NAMALWA (cell line): ENCODE measurements around the gene NKTR.
"Not testable (repeated sequence)": the region's sequence is repeated elsewhere in the genome, so short reads cannot be mapped to it uniquely, and the experiment has no call there.

Experiments
- DNase-seq: peaks from one replicate; pipeline ENCODE4 v3.0.0-alpha.2; 2015; ENCODE audit warnings: low spot score

The NKTR gene

GRCh38 chr3:42600111-42600957 is at the start of gene NKTR:
TSS of gene NKTR (plus strand) at chr3:42600686. CDS start at chr3:42601007, 321 bp downstream.
- peak; percentile 98 for DNase-seq

- no peak for DNase-seq
These were observed 47.7 kb upstream of the NKTR start for GRCh38 chr3:42552830-42553229.

- DNase-seq, result no peak
These were observed 44.3 kb upstream of the NKTR start for GRCh38 chr3:42556089-42556632.

GRCh38 chr3:42556817-42557216 is 43.7 kb upstream of the NKTR start:
- DNase-seq, result not testable (repeated sequence)

- DNase-seq, result peak; percentile 55
These were observed 42.6 kb upstream of the NKTR start for GRCh38 chr3:42557854-42558253.

- no peak for DNase-seq
These were observed 38.2 kb upstream of the NKTR start for GRCh38 chr3:42562047-42562907.

GRCh38 chr3:42569593-42570142 is 30.8 kb upstream of the NKTR start:
- no peak for DNase-seq

GRCh38 chr3:42572278-42572677 is 28.2 kb upstream of the NKTR start:
- peak; percentile 28 for DNase-seq

GRCh38 chr3:42575137-42575741 is 25.2 kb upstream of the NKTR start:
- no peak for DNase-seq

GRCh38 chr3:42578054-42578453 is 22.4 kb upstream of the NKTR start:
- no peak for DNase-seq

GRCh38 chr3:42579346-42579745 is 21.1 kb upstream of the NKTR start:
- not testable (repeated sequence) for DNase-seq

- DNase-seq, result no peak
These were observed 19.1 kb upstream of the NKTR start for GRCh38 chr3:42581400-42581708.

- DNase-seq, result peak; percentile 94
These were observed 18.6 kb upstream of the NKTR start, which contains the start of gene SEC22C for GRCh38 chr3:42581709-42582473. TSS of gene SEC22C (minus strand) at chr3:42581967. CDS start at chr3:42569046, 12,921 bp downstream.

- DNase-seq, result no peak
These were observed 17.9 kb upstream of the NKTR start for GRCh38 chr3:42582474-42583070.

- no peak for DNase-seq
These were observed 11.9 kb upstream of the NKTR start for GRCh38 chr3:42588625-42589024.

- no peak for DNase-seq
These were observed 10.9 kb upstream of the NKTR start for GRCh38 chr3:42589382-42590109.

GRCh38 chr3:42590989-42591756 is 9.3 kb upstream of the NKTR start:
- no peak for DNase-seq

- no peak for DNase-seq
These were observed 8.7 kb upstream of the NKTR start for GRCh38 chr3:42591811-42592210.

GRCh38 chr3:42593635-42594034 is 6.9 kb upstream of the NKTR start:
- no peak for DNase-seq
